OCI-LY3 (cell line): Measurements from ENCODE around the gene TMEM119.

Experiments used
- CTCF ChIP-seq: fragments of 200-600, 300-600 bp; sonication (generic); IDR thresholded peaks from 2 replicates; pipeline ENCODE4 v1.5.1; 2014; ENCODE audit warnings: antibody characterized with exemption, low read length, low read depth
- EZH2phosphoT487 ChIP-seq: fragments of 200-600 bp; shearing (Covaris generic); IDR thresholded peaks from 2 replicates; pipeline ENCODE4 v1.6.1; 2018; ENCODE audit warnings: antibody characterized with exemption, mixed run types, low read depth

- no peak for TF ChIP-seq CTCF
- TF ChIP-seq EZH2phosphoT487: no peak
Measured at GRCh38 chr12:108627134-108627920, 29.4 kb upstream of the TMEM119 start.
